GM12801 (cell line): ENCODE data around the gene PTPRN2.

Source experiments
- TF ChIP-seq, protein P1 (sequence below): IDR thresholded peaks from one replicate; pipeline ENCODE4 v1.5.1; 2011; ENCODE audit warnings: control low read depth; ENCODE audit not compliant: insufficient read length; ENCODE audit errors: extremely low read depth

PTPRN2 gene

GRCh38 chr7:157609932-157610640 is 977.5 kb downstream of the PTPRN2 start:
- TF ChIP-seq, protein P1, sequence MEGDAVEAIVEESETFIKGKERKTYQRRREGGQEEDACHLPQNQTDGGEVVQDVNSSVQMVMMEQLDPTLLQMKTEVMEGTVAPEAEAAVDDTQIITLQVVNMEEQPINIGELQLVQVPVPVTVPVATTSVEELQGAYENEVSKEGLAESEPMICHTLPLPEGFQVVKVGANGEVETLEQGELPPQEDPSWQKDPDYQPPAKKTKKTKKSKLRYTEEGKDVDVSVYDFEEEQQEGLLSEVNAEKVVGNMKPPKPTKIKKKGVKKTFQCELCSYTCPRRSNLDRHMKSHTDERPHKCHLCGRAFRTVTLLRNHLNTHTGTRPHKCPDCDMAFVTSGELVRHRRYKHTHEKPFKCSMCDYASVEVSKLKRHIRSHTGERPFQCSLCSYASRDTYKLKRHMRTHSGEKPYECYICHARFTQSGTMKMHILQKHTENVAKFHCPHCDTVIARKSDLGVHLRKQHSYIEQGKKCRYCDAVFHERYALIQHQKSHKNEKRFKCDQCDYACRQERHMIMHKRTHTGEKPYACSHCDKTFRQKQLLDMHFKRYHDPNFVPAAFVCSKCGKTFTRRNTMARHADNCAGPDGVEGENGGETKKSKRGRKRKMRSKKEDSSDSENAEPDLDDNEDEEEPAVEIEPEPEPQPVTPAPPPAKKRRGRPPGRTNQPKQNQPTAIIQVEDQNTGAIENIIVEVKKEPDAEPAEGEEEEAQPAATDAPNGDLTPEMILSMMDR, result no peak

- TF ChIP-seq, protein P1, result no peak
Measured at GRCh38 chr7:157609516-157609915, 978.1 kb downstream of the PTPRN2 start.

DNA sequence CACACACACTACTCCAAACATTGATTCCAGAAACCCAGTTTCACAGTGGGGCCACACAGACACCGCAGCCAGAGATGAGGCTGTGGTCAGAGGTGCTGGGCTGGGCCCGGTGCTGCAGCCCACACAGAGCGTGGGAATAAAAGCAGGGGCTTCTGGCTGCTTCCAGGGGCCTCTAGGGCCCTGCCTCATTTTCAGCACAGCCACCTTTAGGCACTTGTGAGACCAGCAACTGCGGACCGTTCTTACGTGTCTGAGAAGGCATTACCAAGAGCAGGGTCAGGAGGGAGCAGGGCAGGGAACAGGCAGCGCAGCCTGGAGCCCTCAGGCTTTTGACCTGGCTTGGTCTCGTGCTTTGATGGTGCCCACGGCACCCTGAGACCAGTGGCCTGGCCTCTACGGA is 980.4 kb downstream of the PTPRN2 start:
- TF ChIP-seq, protein P1, result no peak

DNA sequence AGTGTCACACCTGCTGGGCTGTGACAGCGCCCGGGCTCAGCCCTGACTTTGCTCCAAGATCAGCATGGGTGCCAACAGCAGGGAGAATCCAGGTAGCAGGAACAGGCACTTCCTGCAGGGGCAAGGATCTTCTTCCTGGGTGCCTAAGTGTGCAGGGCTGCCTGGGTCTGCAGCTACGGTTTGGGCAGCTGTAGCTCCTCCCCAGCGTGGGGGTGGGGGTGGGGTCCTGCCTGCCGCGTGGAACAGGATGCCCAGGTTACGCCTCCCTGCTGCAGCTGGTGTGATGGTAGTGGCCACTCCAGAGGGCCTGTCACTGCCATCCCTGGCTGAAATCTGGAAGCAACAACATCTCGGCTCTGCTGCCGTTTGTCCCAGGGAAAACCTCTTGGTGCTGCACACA is 981.5 kb downstream of the PTPRN2 start:
- TF ChIP-seq, protein P1, result no peak

GRCh38 chr7:157605638-157606037 is 982.0 kb downstream of the PTPRN2 start:
- TF ChIP-seq, protein P1, result no peak

DNA sequence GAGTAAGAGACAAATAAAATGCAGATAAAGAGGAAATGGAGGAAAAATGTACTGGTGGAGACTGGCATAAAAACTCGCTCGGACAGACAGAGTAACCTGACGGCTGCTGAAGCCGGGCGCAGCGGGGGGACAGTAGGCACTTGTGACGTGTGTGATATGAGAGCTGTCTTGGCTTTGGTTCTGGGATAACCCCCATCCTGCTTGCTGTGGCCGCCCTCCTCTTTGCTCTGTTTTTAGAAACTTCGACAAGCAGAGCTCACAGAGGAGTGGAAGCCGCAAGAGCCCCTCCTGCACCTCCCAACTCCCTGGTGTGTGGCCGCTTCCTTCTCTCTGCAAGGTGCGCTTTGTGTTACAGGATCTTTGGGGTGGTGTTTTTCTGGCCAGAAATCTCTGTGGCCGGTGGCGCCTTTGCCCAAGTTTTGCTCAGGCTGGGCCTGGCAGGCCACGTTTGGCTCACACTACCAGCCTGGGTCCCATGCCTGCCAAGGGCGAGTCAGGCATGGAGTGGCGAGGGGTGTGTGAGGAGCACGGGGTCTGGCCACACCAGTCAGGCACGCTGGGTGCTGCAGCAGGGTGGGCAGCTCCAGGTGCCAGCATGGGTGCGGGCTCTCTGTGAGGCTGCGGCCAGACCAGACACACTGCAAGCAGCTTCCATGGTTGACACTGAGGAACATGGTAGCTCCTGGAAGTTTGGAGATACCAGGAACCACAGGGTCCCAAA is 982.8 kb downstream of the PTPRN2 start:
- TF ChIP-seq, protein P1, result no peak

- TF ChIP-seq, protein P1, result no peak
Measured at GRCh38 chr7:157603716-157604115, 983.9 kb downstream of the PTPRN2 start.
